A673 (cell line): Measurements from ENCODE around the gene MTHFR. TPM values are rescaled to one million over a fixed set of nuclear protein-coding genes. Genes with fewer than 3 reads are reported as not detected.

ENCODE experiments used
- BruUV-seq: library from RNA; stranded (reverse); fragments of 400-500 nt; replicated peaks from 2 replicates; lab custom pipeline; 2021; lab: Mats Ljungman, UMichigan
- CTCF ChIA-PET: fragments of 300-600 bp; sonication (Branson Sonifier 250); formaldehyde crosslinking; loops from one replicate; lab custom pipeline; 2022; ENCODE audit warnings: antibody characterized with exemption; lab: Charles Lee
- POLR2A ChIA-PET: fragments of 300-600 bp; sonication (Branson Sonifier 250); formaldehyde crosslinking; loops from one replicate; lab custom pipeline; 2022; ENCODE audit warnings: antibody characterized with exemption; ENCODE audit not compliant: low non-redundant PET; lab: Charles Lee
- DNase-seq: peaks from one replicate; pipeline ENCODE4 v3.0.0-alpha.2; 2015; ENCODE audit warnings: low spot score
- H3K27ac ChIP-seq: fragments of 200-600 bp; sonication (generic); 2 replicates; pipeline ENCODE4 v1.5.1; 2016; ENCODE audit warnings: mixed run types, low read depth, mild to moderate bottlenecking, mixed read lengths, antibody characterized with exemption, low read length; ENCODE audit not compliant: poor library complexity, severe bottlenecking
- H3K27me3 ChIP-seq: fragments of 200-600 bp; sonication (generic); replicated peaks from 2 replicates; pipeline ENCODE4 v1.6.1; 2017; ENCODE audit warnings: mixed run types, low read depth, mild to moderate bottlenecking, mixed read lengths, antibody characterized with exemption, low read length; ENCODE audit not compliant: insufficient read depth, poor library complexity
- H3K36me3 ChIP-seq: fragments of 200-600 bp; sonication (generic); 2 replicates; pipeline ENCODE4 v1.6.1; 2016; ENCODE audit warnings: mixed run types, mild to moderate bottlenecking, mixed read lengths, antibody characterized with exemption, low read length; ENCODE audit not compliant: insufficient read depth, poor library complexity, severe bottlenecking
- H3K4me1 ChIP-seq: fragments of 200-600 bp; sonication (generic); 2 replicates; pipeline ENCODE4 v1.6.1; 2017; ENCODE audit warnings: mixed run types, mild to moderate bottlenecking, mixed read lengths, antibody characterized with exemption, low read length; ENCODE audit not compliant: insufficient read depth, poor library complexity, severe bottlenecking
- H3K4me3 ChIP-seq: fragments of 200-600 bp; sonication (generic); 2 replicates; pipeline ENCODE4 v1.5.1; 2016; ENCODE audit warnings: low read depth, mixed run types, mild to moderate bottlenecking, mixed read lengths, low read length; ENCODE audit not compliant: poor library complexity, severe bottlenecking
- H3K9me3 ChIP-seq: fragments of 200-600 bp; sonication (generic); 2 replicates; pipeline ENCODE4 v1.6.1; 2016; ENCODE audit warnings: mixed run types, low read depth, mild to moderate bottlenecking, mixed read lengths, antibody characterized with exemption, low read length; ENCODE audit not compliant: poor library complexity, severe bottlenecking
- EZH2 ChIP-seq: fragments of 200-600 bp; sonication (generic); IDR thresholded peaks from 2 replicates; pipeline ENCODE4 v1.6.1; 2017; ENCODE audit warnings: borderline replicate concordance, low read depth, mild to moderate bottlenecking, mixed read lengths, antibody characterized with exemption, low read length; ENCODE audit not compliant: poor library complexity, severe bottlenecking
- intact Hi-C: fragments of 100-400 bp; cut with micrococcal nuclease; formaldehyde crosslinking; loops from one replicate; pipeline ENCODE4 v1.10.0; 2022; ENCODE audit not compliant: unreplicated experiment
- total RNA-seq: library from RNA; stranded (reverse); gene quantifications from 2 replicates; pipeline ENCODE4 v1.2.3, GENCODE V29; 2021
- TF ChIP-seq, protein P1 (sequence below): fragments of 300-800, 200-600 bp; sonication (generic); conservative IDR thresholded peaks from 2 replicates; pipeline ENCODE4 v1.5.1; 2017; ENCODE audit warnings: low read depth, mild to moderate bottlenecking, antibody characterized with exemption, low read length, moderate library complexity, mixed read lengths

Gene MTHFR
- total RNA-seq, 1 experiment from 2014 or later = 23.3 TPM

DNA sequence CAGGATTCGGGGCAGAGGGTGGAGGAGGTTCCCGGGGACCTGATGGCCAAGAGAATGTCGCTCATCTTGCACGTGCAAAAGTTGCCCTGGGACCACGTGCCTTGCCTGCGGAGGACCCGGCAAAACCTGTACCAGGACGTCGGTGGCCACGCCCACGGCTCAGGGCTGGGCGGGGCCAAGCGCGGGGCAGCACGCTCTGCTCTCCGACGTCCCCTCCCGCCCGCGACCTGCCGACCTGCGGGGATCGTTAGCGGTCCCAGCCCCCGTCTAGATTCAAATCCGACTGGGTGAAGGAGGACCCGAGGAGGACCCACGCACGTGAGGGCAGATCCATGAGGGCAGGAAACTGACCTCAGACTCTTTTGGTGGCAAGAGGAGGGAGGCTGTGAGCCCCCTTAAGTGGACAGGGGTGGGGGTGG, 43.8 kb downstream of the MTHFR start, which contains the start of gene C1orf167:
Gene C1orf167, plus strand, starts transcription at position 206 of the 419 bp plus-strand sequence. CDS start 2,208 bp downstream, outside the sequence.
- CTCF ChIA-PET = no interaction called here
- Histone ChIP-seq H3K4me1 (no peaks in the 10 kb centered on the region), H3K27me3 (no peaks in the 10 kb centered on the region), H3K4me3 (no peak within 1 kb of the TSS), H3K9me3 (no peaks in the 10 kb centered on the region), H3K36me3 (no peaks in the 10 kb centered on the region), H3K27ac (no peak within 1 kb of the TSS)
- DNase-seq = no peak
- TF ChIP-seq, protein P1, sequence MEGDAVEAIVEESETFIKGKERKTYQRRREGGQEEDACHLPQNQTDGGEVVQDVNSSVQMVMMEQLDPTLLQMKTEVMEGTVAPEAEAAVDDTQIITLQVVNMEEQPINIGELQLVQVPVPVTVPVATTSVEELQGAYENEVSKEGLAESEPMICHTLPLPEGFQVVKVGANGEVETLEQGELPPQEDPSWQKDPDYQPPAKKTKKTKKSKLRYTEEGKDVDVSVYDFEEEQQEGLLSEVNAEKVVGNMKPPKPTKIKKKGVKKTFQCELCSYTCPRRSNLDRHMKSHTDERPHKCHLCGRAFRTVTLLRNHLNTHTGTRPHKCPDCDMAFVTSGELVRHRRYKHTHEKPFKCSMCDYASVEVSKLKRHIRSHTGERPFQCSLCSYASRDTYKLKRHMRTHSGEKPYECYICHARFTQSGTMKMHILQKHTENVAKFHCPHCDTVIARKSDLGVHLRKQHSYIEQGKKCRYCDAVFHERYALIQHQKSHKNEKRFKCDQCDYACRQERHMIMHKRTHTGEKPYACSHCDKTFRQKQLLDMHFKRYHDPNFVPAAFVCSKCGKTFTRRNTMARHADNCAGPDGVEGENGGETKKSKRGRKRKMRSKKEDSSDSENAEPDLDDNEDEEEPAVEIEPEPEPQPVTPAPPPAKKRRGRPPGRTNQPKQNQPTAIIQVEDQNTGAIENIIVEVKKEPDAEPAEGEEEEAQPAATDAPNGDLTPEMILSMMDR = no peak
- no peak for TF ChIP-seq EZH2
- BruUV-seq = no TSS peak
- POLR2A ChIA-PET = no interaction called here
- intact Hi-C loops = no loop called here

GRCh38 chr1:11761285-11761684, 44.5 kb downstream of the MTHFR start:
- H3K27me3 ChIP-seq = no peaks in the 10 kb centered on the region
- intact Hi-C loops = no loop called here
- no peaks in the 10 kb centered on the region for H3K9me3 ChIP-seq
- BruUV-seq = no TSS peak
- ChIA-PET CTCF (no interaction called here), POLR2A (no interaction called here)
- DNase-seq = no peak
- H3K4me1 ChIP-seq = no peaks in the 10 kb centered on the region
- H3K27ac ChIP-seq = no peak overlapping the region
- no peaks in the 10 kb centered on the region for H3K36me3 ChIP-seq
- TF ChIP-seq EZH2 = no peak
- TF ChIP-seq, protein P1 = no peak
- H3K4me3 ChIP-seq = no peak overlapping the region

DNA sequence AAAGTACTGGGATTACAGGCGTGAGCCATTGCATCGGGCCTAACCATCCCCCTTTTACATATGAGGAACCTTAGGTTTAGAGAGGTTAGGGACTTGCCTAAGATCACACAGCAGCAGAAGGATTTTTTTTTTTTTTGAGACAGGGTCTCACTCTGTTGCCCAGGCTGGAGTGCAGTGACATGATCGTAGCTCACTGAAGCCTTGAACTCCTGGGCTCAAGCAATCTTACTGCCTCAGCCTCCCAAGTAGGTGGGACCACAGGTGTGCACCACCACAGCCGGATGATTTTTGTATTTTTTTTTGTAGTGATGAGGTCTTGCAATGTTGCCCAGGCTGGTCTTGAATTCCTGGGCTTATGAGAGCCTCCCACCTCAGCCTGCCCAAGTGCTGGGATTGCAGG, 46.0 kb downstream of the MTHFR start:
- ChIA-PET CTCF (no interaction called here), POLR2A (no interaction called here)
- TF ChIP-seq, protein P1 = no peak
- TF ChIP-seq EZH2 = no peak
- no peak for DNase-seq
- no peak overlapping the region for H3K4me3 ChIP-seq
- intact Hi-C loops = no loop called here
- no peaks in the 10 kb centered on the region for H3K9me3 ChIP-seq
- no peaks in the 10 kb centered on the region for H3K27me3 ChIP-seq
- H3K4me1 ChIP-seq = no peaks in the 10 kb centered on the region
- H3K27ac ChIP-seq = no peak overlapping the region
- H3K36me3 ChIP-seq = no peaks in the 10 kb centered on the region
- BruUV-seq = no TSS peak
